K562 (cell line): ENCODE measurements around the gene E2F3. TPM values are rescaled to one million over a fixed set of nuclear protein-coding genes. Genes with fewer than 3 reads are reported as not detected.

Experiments
- ATF7 ChIP-seq: fragments of 450-650 bp; IDR thresholded peaks from 2 replicates; pipeline ENCODE4 v1.7.1; 2014; ENCODE audit warnings: mild to moderate bottlenecking, moderate library complexity
- GABPB1 ChIP-seq: sonication (generic); formaldehyde crosslinking; IDR thresholded peaks from 2 replicates; pipeline ENCODE4 v1.8.0; 2022; ENCODE audit warnings: mild to moderate bottlenecking, missing genetic modification reagents
- SMAD1 ChIP-seq: fragments of 150-350 bp; IDR thresholded peaks from 2 replicates; pipeline ENCODE4 v1.6.1; 2014; ENCODE audit warnings: low read length, low read depth; ENCODE audit not compliant: partially characterized antibody
- SPI1 ChIP-seq: IDR thresholded peaks from 2 replicates; pipeline ENCODE4 v1.6.1; 2011; ENCODE audit warnings: low read depth, low read length, control low read depth, borderline replicate concordance
- TARDBP ChIP-seq: fragments of 450-650 bp; IDR thresholded peaks from 2 replicates; pipeline ENCODE4 v1.6.1; 2016
- ZKSCAN1 ChIP-seq: fragments of 150-350 bp; IDR thresholded peaks from 2 replicates; pipeline ENCODE4 v1.6.1; 2016; ENCODE audit warnings: low read depth, low read length
- ZNF830 ChIP-seq: fragments of 250-450 bp; sonication (Bioruptor Pico); IDR thresholded peaks from 2 replicates; pipeline ENCODE4 v1.5.0; 2021; ENCODE audit warnings: mild to moderate bottlenecking
- polyA plus RNA-seq, 8 experiments: library from polyadenylated mRNA; depleted of rRNA in 4 of 8; stranded (reverse) in 5 of 8; unstranded in 3 of 8; fragments of >200 nt; fragmentation: Nextera tagmentation in 2 of 8; fragmentation: Illumina TruSeq in 1 of 8; extraction: Ambion mirVana in 2 of 8; extraction: Trizol in 1 of 8; gene quantifications; 2 replicates each; pipeline versions ENCODE4 v1.2.1 to v1.2.3, GENCODE V29; 2011 to 2014; ENCODE audit warnings: inconsistent platforms in 1 of 8, missing spikeins in 1 of 8
- total RNA-seq, 7 experiments: library from RNA; depleted of rRNA in 6 of 7; stranded (reverse); fragments of >200 nt in 6 of 7; fragmentation: Illumina TruSeq in 2 of 7; extraction: Trizol in 2 of 7; gene quantifications; 2 replicates each; pipeline versions ENCODE4 v1.2.1 to v1.2.3, GENCODE V29; 2011 to 2021; ENCODE audit warnings: low replicate concordance in 1 of 7
- TF ChIP-seq, protein P1 (sequence below), 2 experiments: fragments of 450-650 bp in 1 of 2; sonication (generic) in 1 of 2; formaldehyde crosslinking in 1 of 2; IDR thresholded peaks; 2 replicates each; pipeline versions ENCODE4 v1.7.1 to v1.9.0; 2016 to 2022; ENCODE audit warnings: inconsistent platforms in 1 of 2, mild to moderate bottlenecking in 1 of 2, missing genetic modification reagents in 1 of 2
- TF ChIP-seq, protein P2 (sequence below): IDR thresholded peaks from 2 replicates; pipeline ENCODE4 v1.6.1; 2012; ENCODE audit warnings: low read depth, low read length, improper control_type of control experiment, borderline replicate concordance
- TF ChIP-seq, protein P3 (sequence below): fragments of 250-450 bp; sonication (Bioruptor Pico); IDR thresholded peaks from 2 replicates; pipeline ENCODE4 v1.8.0; 2021; ENCODE audit warnings: moderate library complexity, mild to moderate bottlenecking, inconsistent platforms
- TF ChIP-seq, protein P4 (sequence below): fragments of 250-450 bp; sonication (Bioruptor Pico); IDR thresholded peaks from 2 replicates; pipeline ENCODE4 v1.5.0; 2020; ENCODE audit warnings: mild to moderate bottlenecking, borderline replicate concordance

E2F3 gene
- total and polyA plus RNA-seq, 9 of the 15 experiments (the other 6 are each of a cell fraction or from before 2014, with no cell fraction given), result 11.1 to 44.7 (median 27.2) TPM

DNA sequence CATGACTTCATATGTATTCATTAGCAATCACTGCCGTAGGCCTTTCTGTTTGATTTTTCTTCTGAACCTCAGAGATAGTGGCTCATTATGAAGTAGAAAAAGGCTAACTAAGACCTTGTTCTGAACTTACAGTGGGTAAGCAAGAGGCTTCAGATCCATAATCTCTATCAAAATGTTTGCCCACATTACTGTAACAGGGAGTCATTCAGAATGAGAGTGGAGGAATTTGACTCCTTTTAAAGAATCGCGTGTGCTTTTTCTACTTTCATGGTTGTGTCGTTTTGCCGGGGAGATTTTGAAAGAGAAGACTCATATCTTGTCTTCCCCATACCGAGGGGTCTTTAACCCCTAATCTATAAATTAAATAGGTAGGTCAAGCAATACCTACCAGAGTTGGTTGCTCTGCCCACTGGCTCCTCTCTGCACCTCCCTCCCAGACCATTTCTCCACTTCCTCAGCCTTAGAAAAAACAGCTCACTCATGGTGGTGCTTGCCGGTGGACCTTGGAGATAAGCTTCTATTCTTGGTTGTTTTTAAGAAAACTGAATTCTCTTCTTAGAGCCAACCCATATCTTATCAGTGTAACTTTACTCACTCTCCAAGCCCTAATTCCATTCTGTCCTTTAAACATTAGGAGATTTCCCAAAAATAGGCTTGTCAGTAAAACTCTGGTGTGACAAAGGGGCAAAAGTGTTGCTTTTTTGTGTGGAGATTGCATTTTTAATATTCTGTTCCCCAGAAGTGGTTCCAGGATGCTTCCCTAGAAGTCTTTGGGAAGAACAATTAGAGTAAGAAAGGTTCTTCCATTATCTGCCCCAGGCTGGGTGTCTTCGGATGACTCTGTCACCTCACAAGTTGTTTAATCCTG lies 56.6 kb downstream of the E2F3 start (continued):
- TF ChIP-seq, protein P1, sequence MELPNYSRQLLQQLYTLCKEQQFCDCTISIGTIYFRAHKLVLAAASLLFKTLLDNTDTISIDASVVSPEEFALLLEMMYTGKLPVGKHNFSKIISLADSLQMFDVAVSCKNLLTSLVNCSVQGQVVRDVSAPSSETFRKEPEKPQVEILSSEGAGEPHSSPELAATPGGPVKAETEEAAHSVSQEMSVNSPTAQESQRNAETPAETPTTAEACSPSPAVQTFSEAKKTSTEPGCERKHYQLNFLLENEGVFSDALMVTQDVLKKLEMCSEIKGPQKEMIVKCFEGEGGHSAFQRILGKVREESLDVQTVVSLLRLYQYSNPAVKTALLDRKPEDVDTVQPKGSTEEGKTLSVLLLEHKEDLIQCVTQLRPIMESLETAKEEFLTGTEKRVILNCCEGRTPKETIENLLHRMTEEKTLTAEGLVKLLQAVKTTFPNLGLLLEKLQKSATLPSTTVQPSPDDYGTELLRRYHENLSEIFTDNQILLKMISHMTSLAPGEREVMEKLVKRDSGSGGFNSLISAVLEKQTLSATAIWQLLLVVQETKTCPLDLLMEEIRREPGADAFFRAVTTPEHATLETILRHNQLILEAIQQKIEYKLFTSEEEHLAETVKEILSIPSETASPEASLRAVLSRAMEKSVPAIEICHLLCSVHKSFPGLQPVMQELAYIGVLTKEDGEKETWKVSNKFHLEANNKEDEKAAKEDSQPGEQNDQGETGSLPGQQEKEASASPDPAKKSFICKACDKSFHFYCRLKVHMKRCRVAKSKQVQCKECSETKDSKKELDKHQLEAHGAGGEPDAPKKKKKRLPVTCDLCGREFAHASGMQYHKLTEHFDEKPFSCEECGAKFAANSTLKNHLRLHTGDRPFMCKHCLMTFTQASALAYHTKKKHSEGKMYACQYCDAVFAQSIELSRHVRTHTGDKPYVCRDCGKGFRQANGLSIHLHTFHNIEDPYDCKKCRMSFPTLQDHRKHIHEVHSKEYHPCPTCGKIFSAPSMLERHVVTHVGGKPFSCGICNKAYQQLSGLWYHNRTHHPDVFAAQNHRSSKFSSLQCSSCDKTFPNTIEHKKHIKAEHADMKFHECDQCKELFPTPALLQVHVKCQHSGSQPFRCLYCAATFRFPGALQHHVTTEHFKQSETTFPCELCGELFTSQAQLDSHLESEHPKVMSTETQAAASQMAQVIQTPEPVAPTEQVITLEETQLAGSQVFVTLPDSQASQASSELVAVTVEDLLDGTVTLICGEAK (IDR thresholded peaks at IDR 0.05), result peak; percentile 31; the same call in 1 of the 2 replicates
- TF ChIP-seq, protein P1 (CRISPR knock-in tag; IDR thresholded peaks at IDR 0.05), result no peak
- TF ChIP-seq SPI1 (peak; percentile 99), GABPB1 (CRISPR knock-in tag) (no peak), TARDBP (0 out of 2 replicates have a peak, but pooled peaks have one; percentile 17), SMAD1 (no peak), ATF7 (peak; percentile 57; the same call in 1 of the 2 replicates), ZNF830 (CRISPR knock-in tag) (no peak), ZKSCAN1 (peak; percentile 48; the same call in 1 of the 2 replicates)
- TF ChIP-seq, protein P2, sequence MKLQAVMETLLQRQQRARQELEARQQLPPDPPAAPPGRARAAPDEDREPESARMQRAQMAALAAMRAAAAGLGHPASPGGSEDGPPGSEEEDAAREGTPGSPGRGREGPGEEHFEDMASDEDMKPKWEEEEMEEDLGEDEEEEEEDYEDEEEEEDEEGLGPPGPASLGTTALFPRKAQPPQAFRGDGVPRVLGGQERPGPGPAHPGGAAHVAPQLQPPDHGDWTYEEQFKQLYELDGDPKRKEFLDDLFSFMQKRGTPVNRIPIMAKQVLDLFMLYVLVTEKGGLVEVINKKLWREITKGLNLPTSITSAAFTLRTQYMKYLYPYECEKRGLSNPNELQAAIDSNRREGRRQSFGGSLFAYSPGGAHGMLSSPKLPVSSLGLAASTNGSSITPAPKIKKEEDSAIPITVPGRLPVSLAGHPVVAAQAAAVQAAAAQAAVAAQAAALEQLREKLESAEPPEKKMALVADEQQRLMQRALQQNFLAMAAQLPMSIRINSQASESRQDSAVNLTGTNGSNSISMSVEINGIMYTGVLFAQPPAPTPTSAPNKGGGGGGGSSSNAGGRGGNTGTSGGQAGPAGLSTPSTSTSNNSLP, result peak; percentile 85; the same call in 1 of the 2 replicates
- TF ChIP-seq, protein P3, sequence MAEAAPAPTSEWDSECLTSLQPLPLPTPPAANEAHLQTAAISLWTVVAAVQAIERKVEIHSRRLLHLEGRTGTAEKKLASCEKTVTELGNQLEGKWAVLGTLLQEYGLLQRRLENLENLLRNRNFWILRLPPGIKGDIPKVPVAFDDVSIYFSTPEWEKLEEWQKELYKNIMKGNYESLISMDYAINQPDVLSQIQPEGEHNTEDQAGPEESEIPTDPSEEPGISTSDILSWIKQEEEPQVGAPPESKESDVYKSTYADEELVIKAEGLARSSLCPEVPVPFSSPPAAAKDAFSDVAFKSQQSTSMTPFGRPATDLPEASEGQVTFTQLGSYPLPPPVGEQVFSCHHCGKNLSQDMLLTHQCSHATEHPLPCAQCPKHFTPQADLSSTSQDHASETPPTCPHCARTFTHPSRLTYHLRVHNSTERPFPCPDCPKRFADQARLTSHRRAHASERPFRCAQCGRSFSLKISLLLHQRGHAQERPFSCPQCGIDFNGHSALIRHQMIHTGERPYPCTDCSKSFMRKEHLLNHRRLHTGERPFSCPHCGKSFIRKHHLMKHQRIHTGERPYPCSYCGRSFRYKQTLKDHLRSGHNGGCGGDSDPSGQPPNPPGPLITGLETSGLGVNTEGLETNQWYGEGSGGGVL (CRISPR knock-in tag), result no peak
- TF ChIP-seq, protein P4, sequence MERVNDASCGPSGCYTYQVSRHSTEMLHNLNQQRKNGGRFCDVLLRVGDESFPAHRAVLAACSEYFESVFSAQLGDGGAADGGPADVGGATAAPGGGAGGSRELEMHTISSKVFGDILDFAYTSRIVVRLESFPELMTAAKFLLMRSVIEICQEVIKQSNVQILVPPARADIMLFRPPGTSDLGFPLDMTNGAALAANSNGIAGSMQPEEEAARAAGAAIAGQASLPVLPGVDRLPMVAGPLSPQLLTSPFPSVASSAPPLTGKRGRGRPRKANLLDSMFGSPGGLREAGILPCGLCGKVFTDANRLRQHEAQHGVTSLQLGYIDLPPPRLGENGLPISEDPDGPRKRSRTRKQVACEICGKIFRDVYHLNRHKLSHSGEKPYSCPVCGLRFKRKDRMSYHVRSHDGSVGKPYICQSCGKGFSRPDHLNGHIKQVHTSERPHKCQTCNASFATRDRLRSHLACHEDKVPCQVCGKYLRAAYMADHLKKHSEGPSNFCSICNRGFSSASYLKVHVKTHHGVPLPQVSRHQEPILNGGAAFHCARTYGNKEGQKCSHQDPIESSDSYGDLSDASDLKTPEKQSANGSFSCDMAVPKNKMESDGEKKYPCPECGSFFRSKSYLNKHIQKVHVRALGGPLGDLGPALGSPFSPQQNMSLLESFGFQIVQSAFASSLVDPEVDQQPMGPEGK (CRISPR knock-in tag), result no peak
